Calu3 (cell line): ENCODE measurements around the gene MUL1. TPM values are rescaled to one million over a fixed set of nuclear protein-coding genes. Genes with fewer than 3 reads are reported as not detected.

Experiments
- BruUV-seq: library from RNA; stranded (reverse); fragments of 400-500 nt; replicated peaks from 2 replicates; lab custom pipeline; 2021; lab: Mats Ljungman, UMichigan
- CTCF ChIA-PET: fragments of 300-600 bp; sonication (Branson Sonifier 250); formaldehyde crosslinking; loops from one replicate; lab custom pipeline; 2022; ENCODE audit warnings: antibody characterized with exemption; lab: Charles Lee
- DNase-seq: peaks from one replicate; pipeline ENCODE4 v3.0.0; 2022
- H3K27ac Mint-ChIP-seq: one replicate; pipeline ENCODE4 v1.8.0; 2022; ENCODE audit warnings: mixed read lengths; ENCODE audit not compliant: unreplicated experiment
- H3K27me3 Mint-ChIP-seq: one replicate; pipeline ENCODE4 v1.8.0; 2022; ENCODE audit warnings: mixed read lengths; ENCODE audit not compliant: unreplicated experiment
- H3K36me3 Mint-ChIP-seq: one replicate; pipeline ENCODE4 v1.8.0; 2022; ENCODE audit warnings: mild to moderate bottlenecking, moderate library complexity, mixed read lengths; ENCODE audit not compliant: insufficient read depth, unreplicated experiment
- H3K4me1 Mint-ChIP-seq: one replicate; pipeline ENCODE4 v1.8.0; 2022; ENCODE audit warnings: mild to moderate bottlenecking, low read depth, mixed read lengths; ENCODE audit not compliant: unreplicated experiment
- H3K4me3 Mint-ChIP-seq: one replicate; pipeline ENCODE4 v1.8.0; 2022; ENCODE audit warnings: mild to moderate bottlenecking, low read depth, moderate library complexity, mixed read lengths; ENCODE audit not compliant: unreplicated experiment
- H3K9me3 Mint-ChIP-seq: one replicate; pipeline ENCODE4 v1.8.0; 2022; ENCODE audit warnings: low read depth, mixed read lengths; ENCODE audit not compliant: unreplicated experiment
- intact Hi-C: fragments of 100-400 bp; cut with micrococcal nuclease; formaldehyde crosslinking; loops from one replicate; pipeline ENCODE4 v1.10.0; 2022; ENCODE audit not compliant: unreplicated experiment
- total RNA-seq: library from RNA; stranded (reverse); gene quantifications from 2 replicates; pipeline ENCODE4 v1.2.3, GENCODE V29; 2022
- TF ChIP-seq, protein P1 (sequence below): fragments of 200-600 bp; IDR thresholded peaks from one replicate; pipeline ENCODE4 v1.8.0; 2022; ENCODE audit warnings: antibody characterized with exemption; ENCODE audit not compliant: unreplicated experiment

Gene MUL1
- total RNA-seq, 1 experiment from 2014 or later: 21.9 TPM

DNA sequence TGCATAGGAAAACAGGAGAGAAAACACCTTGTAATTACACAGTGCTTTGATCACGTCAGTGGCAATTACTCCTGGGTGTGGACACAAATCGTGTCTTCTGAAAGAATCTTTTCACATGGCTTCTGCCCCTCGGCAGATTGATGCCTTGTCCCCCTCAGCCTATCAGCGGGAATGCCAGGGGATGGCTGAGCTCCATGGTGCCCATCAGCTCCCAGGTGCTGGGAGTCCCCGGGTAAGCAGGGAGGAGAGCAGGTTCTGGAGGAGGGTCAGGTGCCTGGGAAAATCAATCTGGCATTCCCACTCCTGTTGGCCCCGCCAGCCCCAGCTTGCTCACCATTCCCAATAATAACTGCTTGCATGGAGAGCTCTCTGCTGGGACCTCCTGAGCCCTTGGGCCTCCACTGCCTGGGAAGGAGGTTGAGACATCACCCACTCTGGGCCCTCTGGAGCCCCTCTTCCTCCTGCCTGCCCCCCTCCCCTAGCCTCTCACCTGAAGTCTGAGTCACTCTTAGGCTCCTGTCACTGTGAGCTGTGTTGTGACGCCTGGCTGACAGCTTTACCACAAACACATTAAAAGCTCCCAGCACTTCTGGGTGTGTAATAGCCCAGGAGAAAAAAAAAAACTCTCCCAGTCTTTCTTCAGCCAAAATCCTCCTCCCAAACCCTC lies 26.9 kb downstream of the MUL1 start:
- H3K9me3 Mint-ChIP-seq: no peaks in the 10 kb centered on the region
- peak overlapping the region; percentile 67 for H3K4me3 Mint-ChIP-seq
- peaks cover 64% of the 10 kb centered on the region for H3K36me3 Mint-ChIP-seq
- peak; percentile 44 for DNase-seq
- peaks cover 65% of the 10 kb centered on the region for H3K4me1 Mint-ChIP-seq
- no peaks in the 10 kb centered on the region for H3K27me3 Mint-ChIP-seq
- H3K27ac Mint-ChIP-seq: peak overlapping the region; percentile 98
- intact Hi-C loops: no loop called here
- TF ChIP-seq, protein P1, sequence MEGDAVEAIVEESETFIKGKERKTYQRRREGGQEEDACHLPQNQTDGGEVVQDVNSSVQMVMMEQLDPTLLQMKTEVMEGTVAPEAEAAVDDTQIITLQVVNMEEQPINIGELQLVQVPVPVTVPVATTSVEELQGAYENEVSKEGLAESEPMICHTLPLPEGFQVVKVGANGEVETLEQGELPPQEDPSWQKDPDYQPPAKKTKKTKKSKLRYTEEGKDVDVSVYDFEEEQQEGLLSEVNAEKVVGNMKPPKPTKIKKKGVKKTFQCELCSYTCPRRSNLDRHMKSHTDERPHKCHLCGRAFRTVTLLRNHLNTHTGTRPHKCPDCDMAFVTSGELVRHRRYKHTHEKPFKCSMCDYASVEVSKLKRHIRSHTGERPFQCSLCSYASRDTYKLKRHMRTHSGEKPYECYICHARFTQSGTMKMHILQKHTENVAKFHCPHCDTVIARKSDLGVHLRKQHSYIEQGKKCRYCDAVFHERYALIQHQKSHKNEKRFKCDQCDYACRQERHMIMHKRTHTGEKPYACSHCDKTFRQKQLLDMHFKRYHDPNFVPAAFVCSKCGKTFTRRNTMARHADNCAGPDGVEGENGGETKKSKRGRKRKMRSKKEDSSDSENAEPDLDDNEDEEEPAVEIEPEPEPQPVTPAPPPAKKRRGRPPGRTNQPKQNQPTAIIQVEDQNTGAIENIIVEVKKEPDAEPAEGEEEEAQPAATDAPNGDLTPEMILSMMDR: no peak
- BruUV-seq: no TSS peak
- CTCF ChIA-PET: interaction anchor here (0.8 to 1.5 kb wide), 2 partner anchors 9 to 14 kb away, joined by 3 to 9 read pairs; no protein-coding TSS in a partner anchor

DNA sequence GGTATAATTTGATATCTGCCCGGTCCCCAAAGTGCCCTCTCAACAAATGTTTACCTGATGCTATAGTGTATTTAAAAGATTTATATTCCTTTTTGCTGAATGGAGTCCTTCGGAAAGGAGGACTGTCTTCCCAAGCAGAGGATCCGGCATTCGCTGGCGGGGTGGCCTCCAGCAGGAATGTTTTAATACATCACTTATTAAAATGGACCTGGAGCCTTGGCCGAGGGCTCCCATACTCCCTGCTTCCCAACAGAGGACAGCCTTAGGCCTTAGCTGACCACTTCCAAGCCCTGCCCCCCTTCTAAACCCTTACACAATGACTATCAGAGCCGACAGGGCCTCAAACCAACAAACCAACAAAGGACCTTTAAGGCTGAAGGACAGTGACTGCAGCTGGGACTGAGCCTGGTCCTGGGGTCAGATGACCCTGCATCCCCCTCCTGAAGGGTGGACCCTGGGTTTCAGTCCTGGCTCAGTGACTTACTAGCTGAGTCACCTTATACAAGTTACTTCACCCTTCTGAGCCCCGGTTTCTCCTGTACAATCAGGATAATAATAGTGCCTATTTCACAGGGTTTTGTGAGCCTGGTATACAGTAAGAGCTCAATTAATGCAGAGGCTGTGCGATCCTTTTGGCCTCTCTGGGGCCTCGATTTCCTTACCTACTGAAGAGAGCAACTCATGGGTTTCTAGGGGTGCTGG lies 27.6 kb downstream of the MUL1 start:
- Mint-ChIP-seq H3K9me3 (no peaks in the 10 kb centered on the region), H3K36me3 (peaks cover 61% of the 10 kb centered on the region), H3K27me3 (no peaks in the 10 kb centered on the region), H3K4me3 (peak overlapping the region; percentile 67), H3K4me1 (peaks cover 69% of the 10 kb centered on the region), H3K27ac (peak overlapping the region; percentile 98)
- CTCF ChIA-PET: interaction anchor here (0.8 to 1.5 kb wide), 2 partner anchors 8 to 14 kb away, joined by 3 to 9 read pairs; no protein-coding TSS in a partner anchor
- BruUV-seq: no TSS peak
- TF ChIP-seq, protein P1: no peak
- intact Hi-C loops: no loop called here
- DNase-seq: peak; percentile 44

DNA sequence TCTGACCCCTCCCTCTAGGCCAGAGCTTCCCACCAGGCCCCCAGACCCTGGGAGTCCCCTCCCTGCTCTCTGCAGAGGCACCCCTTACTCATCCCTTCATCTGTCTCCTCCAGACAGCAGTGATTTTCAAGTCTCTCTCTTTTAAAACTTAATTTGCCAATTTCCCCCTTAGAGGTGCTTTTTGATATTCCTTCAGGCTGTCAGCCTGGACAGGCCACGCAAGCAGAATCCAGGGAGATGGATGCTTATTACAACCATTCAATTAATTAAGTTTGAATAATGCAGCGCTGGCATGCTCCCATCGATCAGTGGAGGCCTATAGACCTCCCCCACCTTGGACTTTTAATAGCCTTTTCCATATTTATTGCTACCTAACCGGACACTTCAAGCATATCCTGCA lies 28.1 kb downstream of the MUL1 start:
- no TSS peak for BruUV-seq
- no peaks in the 10 kb centered on the region for H3K27me3 Mint-ChIP-seq
- H3K4me1 Mint-ChIP-seq: peaks cover 75% of the 10 kb centered on the region
- no peaks in the 10 kb centered on the region for H3K9me3 Mint-ChIP-seq
- H3K36me3 Mint-ChIP-seq: peaks cover 61% of the 10 kb centered on the region
- CTCF ChIA-PET: no interaction called here
- DNase-seq: no peak
- TF ChIP-seq, protein P1: no peak
- peak overlapping the region; percentile 98 for H3K27ac Mint-ChIP-seq
- H3K4me3 Mint-ChIP-seq: peak overlapping the region; percentile 67
- intact Hi-C loops: no loop called here

DNA sequence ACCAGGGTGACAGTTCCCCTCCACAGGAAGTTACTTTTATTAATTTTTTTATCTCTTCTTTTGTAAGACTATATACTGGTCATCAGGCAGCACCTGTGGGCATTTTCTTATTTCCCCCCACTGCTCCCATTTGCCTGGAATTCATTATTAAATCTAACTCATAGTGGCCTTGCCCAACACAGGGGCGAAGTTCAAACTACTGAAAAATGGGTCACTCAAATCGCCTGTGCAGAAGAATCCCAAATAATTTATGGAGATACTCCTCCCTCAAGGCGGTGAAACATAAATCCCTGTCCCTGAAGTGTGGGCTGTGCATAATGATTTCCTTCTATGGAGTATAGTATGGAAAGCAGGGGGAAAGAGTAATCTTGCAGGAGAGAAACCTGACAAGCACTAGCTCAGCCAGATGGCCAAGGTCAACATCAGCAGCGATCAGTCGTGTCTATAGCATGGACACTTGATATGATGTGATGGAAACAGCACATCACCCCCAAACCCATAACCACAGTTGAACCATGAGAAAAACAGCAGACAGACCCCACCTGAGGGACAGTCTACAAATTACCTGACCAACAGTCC lies 29.8 kb downstream of the MUL1 start:
- no peaks in the 10 kb centered on the region for H3K27me3 Mint-ChIP-seq
- TF ChIP-seq, protein P1: no peak
- no peak overlapping the region for H3K4me3 Mint-ChIP-seq
- peaks cover 47% of the 10 kb centered on the region for H3K36me3 Mint-ChIP-seq
- H3K4me1 Mint-ChIP-seq: peaks cover 81% of the 10 kb centered on the region
- no peaks in the 10 kb centered on the region for H3K9me3 Mint-ChIP-seq
- peak overlapping the region; percentile 27 for H3K27ac Mint-ChIP-seq
- DNase-seq: no peak
- CTCF ChIA-PET: no interaction called here
- no TSS peak for BruUV-seq
- intact Hi-C loops: no loop called here
